ENCODE data around the gene TCN2. TPM values are rescaled to one million over a fixed set of nuclear protein-coding genes. Genes with fewer than 3 reads are reported as not detected.

The TCN2 gene
- total RNA-seq, 1 experiment from 2014 or later = 7.3 TPM

DNA sequence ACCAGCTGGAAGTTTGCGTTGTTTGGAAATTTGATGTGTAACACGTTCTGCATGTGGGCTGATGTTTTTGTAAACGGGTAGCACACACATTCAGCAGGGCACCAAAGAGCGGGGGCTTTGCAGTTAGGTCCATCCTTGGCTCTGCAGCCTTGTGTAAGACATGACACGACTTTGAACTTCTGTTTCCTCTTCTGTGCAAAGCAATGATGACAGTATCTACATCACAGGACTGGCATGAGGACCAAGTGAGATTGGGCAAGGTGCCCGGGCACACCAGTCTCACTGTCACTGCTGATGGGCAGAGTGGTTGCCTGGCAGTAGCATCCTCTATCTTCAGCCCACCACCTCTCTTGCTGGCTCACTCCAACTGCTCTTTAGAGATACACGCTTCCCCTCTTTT lies 3.3 kb downstream of the TCN2 start:
- intact Hi-C loops (cut with micrococcal nuclease; ENCODE audit: unreplicated experiment) = no loop called here
- POLR2A ChIA-PET (ENCODE audit: low non-redundant PET) = no interaction called here
- Histone ChIP-seq H3K4me1 (ENCODE audit: insufficient read depth, low read length, poor library complexity, severe bottlenecking) (peaks cover 18% of the 10 kb centered on the region), H3K9me3 (ENCODE audit: low read depth, low read length, poor library complexity, severe bottlenecking) (no peaks in the 10 kb centered on the region), H3K4me3 (ENCODE audit: low read depth, low read length, poor library complexity, severe bottlenecking) (no peak overlapping the region), H3K27me3 (replicated peaks; ENCODE audit: insufficient read depth, low read depth, low read length, poor library complexity) (no peaks in the 10 kb centered on the region), H3K36me3 (ENCODE audit: insufficient read depth, low read length, poor library complexity, severe bottlenecking) (no peaks in the 10 kb centered on the region), H3K27ac (ENCODE audit: low read depth, low read length, poor library complexity, severe bottlenecking) (no peak overlapping the region)
- CTCF ChIA-PET = no interaction called here
- DNase-seq (ENCODE audit: low spot score) = no peak
- no TSS peak for BruUV-seq (replicated peaks)
- TF ChIP-seq, protein P1, sequence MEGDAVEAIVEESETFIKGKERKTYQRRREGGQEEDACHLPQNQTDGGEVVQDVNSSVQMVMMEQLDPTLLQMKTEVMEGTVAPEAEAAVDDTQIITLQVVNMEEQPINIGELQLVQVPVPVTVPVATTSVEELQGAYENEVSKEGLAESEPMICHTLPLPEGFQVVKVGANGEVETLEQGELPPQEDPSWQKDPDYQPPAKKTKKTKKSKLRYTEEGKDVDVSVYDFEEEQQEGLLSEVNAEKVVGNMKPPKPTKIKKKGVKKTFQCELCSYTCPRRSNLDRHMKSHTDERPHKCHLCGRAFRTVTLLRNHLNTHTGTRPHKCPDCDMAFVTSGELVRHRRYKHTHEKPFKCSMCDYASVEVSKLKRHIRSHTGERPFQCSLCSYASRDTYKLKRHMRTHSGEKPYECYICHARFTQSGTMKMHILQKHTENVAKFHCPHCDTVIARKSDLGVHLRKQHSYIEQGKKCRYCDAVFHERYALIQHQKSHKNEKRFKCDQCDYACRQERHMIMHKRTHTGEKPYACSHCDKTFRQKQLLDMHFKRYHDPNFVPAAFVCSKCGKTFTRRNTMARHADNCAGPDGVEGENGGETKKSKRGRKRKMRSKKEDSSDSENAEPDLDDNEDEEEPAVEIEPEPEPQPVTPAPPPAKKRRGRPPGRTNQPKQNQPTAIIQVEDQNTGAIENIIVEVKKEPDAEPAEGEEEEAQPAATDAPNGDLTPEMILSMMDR (conservative IDR thresholded peaks at IDR 0.05; ENCODE audit: low read depth, low read length) = no peak
- TF ChIP-seq EZH2 (IDR thresholded peaks at IDR 0.05; ENCODE audit: borderline replicate concordance, low read depth, low read length, poor library complexity, severe bottlenecking) = no peak

DNA sequence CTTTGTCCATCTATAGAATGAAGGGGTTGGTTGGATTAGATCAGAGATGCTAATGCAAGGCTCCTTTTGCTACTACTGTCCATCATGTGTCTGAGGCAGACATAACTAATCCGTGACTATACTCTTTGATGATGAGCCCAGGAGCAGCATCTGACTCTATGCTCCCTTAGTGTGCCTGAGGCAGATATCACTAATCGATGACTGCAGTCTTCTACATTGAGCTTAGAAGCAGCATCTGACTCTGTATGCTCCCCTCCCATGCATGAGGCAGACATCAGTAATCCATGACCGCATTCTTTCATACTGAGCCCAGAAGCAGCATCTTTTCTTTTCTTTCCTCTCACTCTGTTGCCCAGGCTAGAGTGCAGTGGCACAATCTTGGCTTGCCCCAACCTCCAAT lies 4.2 kb downstream of the TCN2 start:
- no peaks in the 10 kb centered on the region for H3K36me3 ChIP-seq (ENCODE audit: insufficient read depth, low read length, poor library complexity, severe bottlenecking)
- BruUV-seq (replicated peaks) = no TSS peak
- intact Hi-C loops (cut with micrococcal nuclease; ENCODE audit: unreplicated experiment) = no loop called here
- no peak overlapping the region for H3K27ac ChIP-seq (ENCODE audit: low read depth, low read length, poor library complexity, severe bottlenecking)
- no peaks in the 10 kb centered on the region for H3K27me3 ChIP-seq (replicated peaks; ENCODE audit: insufficient read depth, low read depth, low read length, poor library complexity)
- H3K4me3 ChIP-seq (ENCODE audit: low read depth, low read length, poor library complexity, severe bottlenecking) = no peak overlapping the region
- no peak for DNase-seq (ENCODE audit: low spot score)
- ChIA-PET CTCF (no interaction called here), POLR2A (ENCODE audit: low non-redundant PET) (no interaction called here)
- no peak for TF ChIP-seq EZH2 (IDR thresholded peaks at IDR 0.05; ENCODE audit: borderline replicate concordance, low read depth, low read length, poor library complexity, severe bottlenecking)
- TF ChIP-seq, protein P1 (conservative IDR thresholded peaks at IDR 0.05; ENCODE audit: low read depth, low read length) = no peak
- no peaks in the 10 kb centered on the region for H3K9me3 ChIP-seq (ENCODE audit: low read depth, low read length, poor library complexity, severe bottlenecking)
- peaks cover 10% of the 10 kb centered on the region for H3K4me1 ChIP-seq (ENCODE audit: insufficient read depth, low read length, poor library complexity, severe bottlenecking)

DNA sequence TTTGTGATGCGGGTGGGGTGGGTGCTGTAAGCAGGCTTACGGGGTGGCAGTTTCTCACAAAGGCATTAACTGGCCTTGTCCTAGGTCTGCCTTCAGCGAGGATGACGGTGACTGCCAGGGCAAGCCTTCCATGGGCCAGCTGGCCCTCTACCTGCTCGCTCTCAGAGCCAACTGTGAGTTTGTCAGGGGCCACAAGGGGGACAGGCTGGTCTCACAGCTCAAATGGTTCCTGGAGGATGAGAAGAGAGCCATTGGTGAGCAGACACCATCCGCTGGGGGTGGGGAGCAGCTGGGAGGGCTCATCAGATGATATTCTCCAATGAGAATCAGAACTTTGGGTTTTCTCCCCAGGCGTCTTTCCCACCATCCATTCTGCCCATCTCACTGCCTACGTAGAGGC lies 5.8 kb downstream of the TCN2 start:
- intact Hi-C loops (cut with micrococcal nuclease; ENCODE audit: unreplicated experiment) = no loop called here
- POLR2A ChIA-PET (ENCODE audit: low non-redundant PET) = interaction anchor here (0.6 to 0.7 kb wide), 2 partner anchors 378 to 802 kb away, joined by 3 to 4 read pairs; no protein-coding TSS in a partner anchor
- no TSS peak for BruUV-seq (replicated peaks)
- TF ChIP-seq, protein P1 (conservative IDR thresholded peaks at IDR 0.05; ENCODE audit: low read depth, low read length) = no peak
- TF ChIP-seq EZH2 (IDR thresholded peaks at IDR 0.05; ENCODE audit: borderline replicate concordance, low read depth, low read length, poor library complexity, severe bottlenecking) = no peak
- no peak for DNase-seq (ENCODE audit: low spot score)
- Histone ChIP-seq H3K4me1 (ENCODE audit: insufficient read depth, low read length, poor library complexity, severe bottlenecking) (peaks cover 2% of the 10 kb centered on the region), H3K9me3 (ENCODE audit: low read depth, low read length, poor library complexity, severe bottlenecking) (no peaks in the 10 kb centered on the region), H3K27me3 (replicated peaks; ENCODE audit: insufficient read depth, low read depth, low read length, poor library complexity) (no peaks in the 10 kb centered on the region), H3K27ac (ENCODE audit: low read depth, low read length, poor library complexity, severe bottlenecking) (no peak overlapping the region), H3K4me3 (ENCODE audit: low read depth, low read length, poor library complexity, severe bottlenecking) (no peak overlapping the region), H3K36me3 (ENCODE audit: insufficient read depth, low read length, poor library complexity, severe bottlenecking) (no peaks in the 10 kb centered on the region)
- CTCF ChIA-PET = no interaction called here

Data from A673 (cell line).